RWPE2 (cell line): ENCODE measurements around the gene OSBPL3.
"Not testable (repeated sequence)": the region's sequence is repeated elsewhere in the genome, so short reads cannot be mapped to it uniquely, and the experiment has no call there.

ENCODE experiments used
- ATAC-seq: fragments of 200-7000 bp; cut with Tn5 transposase; 3 replicates; pipeline ENCODE4 v1.9.1; 2021; ENCODE audit warnings: low read depth
- DNase-seq: peaks from one replicate; pipeline ENCODE4 v3.0.0-alpha.2; 2020; ENCODE audit warnings: low spot score
- H3K27ac ChIP-seq: fragments of 450-650 bp; 2 replicates; pipeline ENCODE4 v1.5.1; 2017; ENCODE audit warnings: mild to moderate bottlenecking; ENCODE audit not compliant: poor library complexity, severe bottlenecking
- H3K27me3 ChIP-seq: fragments of 250-450 bp; sonication (Bioruptor Pico); 2 replicates; pipeline ENCODE4 v1.5.1; 2021; ENCODE audit warnings: mild to moderate bottlenecking, moderate library complexity; ENCODE audit not compliant: insufficient read depth, poor library complexity, severe bottlenecking
- H3K36me3 ChIP-seq: fragments of 250-450 bp; sonication (Bioruptor Pico); 2 replicates; pipeline ENCODE4 v1.5.1; 2020; ENCODE audit warnings: low read depth, mild to moderate bottlenecking, moderate library complexity
- H3K4me1 ChIP-seq: fragments of 250-450 bp; sonication (Bioruptor Pico); 2 replicates; pipeline ENCODE4 v1.5.1; 2021; ENCODE audit warnings: mild to moderate bottlenecking, moderate library complexity; ENCODE audit not compliant: insufficient read depth, poor library complexity, severe bottlenecking
- H3K4me3 ChIP-seq: fragments of 250-450 bp; sonication (Bioruptor Pico); 2 replicates; pipeline ENCODE4 v1.5.1; 2021; ENCODE audit warnings: mild to moderate bottlenecking, moderate library complexity; ENCODE audit not compliant: severe bottlenecking
- H3K9me3 ChIP-seq: fragments of 250-450 bp; sonication (Bioruptor Pico); 2 replicates; pipeline ENCODE4 v1.5.1; 2021; ENCODE audit warnings: mild to moderate bottlenecking, moderate library complexity; ENCODE audit not compliant: severe bottlenecking
- CTCF ChIP-seq: fragments of 450-650 bp; IDR thresholded peaks from one replicate; pipeline ENCODE4 v1.5.1; 2017; ENCODE audit warnings: mild to moderate bottlenecking, moderate library complexity; ENCODE audit not compliant: poor library complexity, severe bottlenecking

Gene OSBPL3

GRCh38 chr7:24907311-24907886, 72.6 kb downstream of the OSBPL3 start:
- Histone ChIP-seq H3K4me1 (peaks cover 51% of the 10 kb centered on the region), H3K9me3 (no peaks in the 10 kb centered on the region), H3K36me3 (no peaks in the 10 kb centered on the region), H3K27ac (peak overlapping the region; percentile 94), H3K27me3 (no peaks in the 10 kb centered on the region), H3K4me3 (no peak overlapping the region)
- TF ChIP-seq CTCF = no peak
- no peak for DNase-seq
- peak; percentile 95 for ATAC-seq

- H3K27me3 ChIP-seq = no peaks in the 10 kb centered on the region
- peak overlapping the region; percentile 94 for H3K27ac ChIP-seq
- TF ChIP-seq CTCF = no peak
- H3K4me3 ChIP-seq = no peak overlapping the region
- no peaks in the 10 kb centered on the region for H3K9me3 ChIP-seq
- DNase-seq (no peak), ATAC-seq (peak; percentile 44; the same call in 2 of the 3 replicates)
- H3K4me1 ChIP-seq = peaks cover 51% of the 10 kb centered on the region
- no peaks in the 10 kb centered on the region for H3K36me3 ChIP-seq
These were observed 73.8 kb downstream of the OSBPL3 start for GRCh38 chr7:24905996-24906770.

- H3K27ac ChIP-seq = peak overlapping the region; percentile 94
- not testable (repeated sequence) for H3K4me3 ChIP-seq, H3K9me3 ChIP-seq, H3K27me3 ChIP-seq, ATAC-seq, DNase-seq, H3K36me3 ChIP-seq
- H3K4me1 ChIP-seq = peaks cover 54% of the 10 kb centered on the region
These were observed 76.0 kb downstream of the OSBPL3 start for GRCh38 chr7:24903992-24904391.

GRCh38 chr7:24903559-24903958, 76.4 kb downstream of the OSBPL3 start:
- Histone ChIP-seq H3K4me1 (peaks cover 54% of the 10 kb centered on the region), H3K36me3 (no peaks in the 10 kb centered on the region), H3K9me3 (no peaks in the 10 kb centered on the region), H3K4me3 (no peak overlapping the region), H3K27ac (peak overlapping the region; percentile 94), H3K27me3 (no peaks in the 10 kb centered on the region)
- no peak for DNase-seq
- no peak for TF ChIP-seq CTCF
- ATAC-seq = no peak

- Histone ChIP-seq H3K4me1 (peaks cover 51% of the 10 kb centered on the region), H3K9me3 (no peaks in the 10 kb centered on the region), H3K4me3 (no peak overlapping the region), H3K27ac (no peak overlapping the region), H3K36me3 (no peaks in the 10 kb centered on the region), H3K27me3 (no peaks in the 10 kb centered on the region)
- DNase-seq = no peak
- no peak for ATAC-seq
- no peak for TF ChIP-seq CTCF
These were observed 77.0 kb downstream of the OSBPL3 start for GRCh38 chr7:24902931-24903330.
